B cell (primary cell): ENCODE results near the gene PARD3. TPM values are rescaled to one million over a fixed set of nuclear protein-coding genes. Genes with fewer than 3 reads are reported as not detected.
"Not testable (repeated sequence)": the region's sequence is repeated elsewhere in the genome, so short reads cannot be mapped to it uniquely, and the experiment has no call there.

ENCODE experiments used
- ATAC-seq: fragments of 200-7000 bp; cut with Tn5 transposase; one replicate; pipeline ENCODE4 v1.10.0; 2021; ENCODE audit warnings: low read depth, mild to moderate bottlenecking, moderate number of reproducible peaks, moderate library complexity
- CTCF ChIA-PET: fragments of 350-600 bp; sonication (Branson Sonifier 250); formaldehyde crosslinking; loops from one replicate; lab custom pipeline; 2021; ENCODE audit warnings: antibody characterized with exemption, inconsistent platforms; lab: Charles Lee
- POLR2A ChIA-PET: fragments of 350-600 bp; sonication (Branson Sonifier 250); formaldehyde crosslinking; loops from one replicate; lab custom pipeline; 2021; ENCODE audit warnings: antibody characterized with exemption; lab: Charles Lee
- DNase-seq: peaks from one replicate; pipeline ENCODE4 v3.0.0; 2013
- H2AFZ ChIP-seq: 2 replicates; pipeline ENCODE4 v1.6.1; 2012; ENCODE audit warnings: mild to moderate bottlenecking, low read depth, low read length; ENCODE audit not compliant: insufficient read depth, poor library complexity, severe bottlenecking
- H3K27ac ChIP-seq, 2 donors: 1 replicate in 1 of 2; 2 replicates in 1 of 2; pipeline ENCODE4 v1.5.1; 2012 to 2013; ENCODE audit warnings: low read length in 2 of 2, mild to moderate bottlenecking in 2 of 2, moderate library complexity in 1 of 2
- H3K27me3 ChIP-seq, 4 experiments: fragments of 200-600 bp in 1 of 4; sonication (generic) in 1 of 4; replicated peaks in 1 of 4; 1 replicate in 2 of 4; 2 replicates in 2 of 4; pipeline versions ENCODE4 v1.6.1 to v1.7.0; 2013 to 2016; ENCODE audit warnings: low read length in 3 of 4, mild to moderate bottlenecking in 2 of 4, mixed read lengths in 1 of 4, moderate library complexity in 1 of 4; ENCODE audit not compliant: insufficient read depth in 4 of 4, control insufficient read depth in 3 of 4; ENCODE audit errors: control extremely low read depth in 1 of 4
- H3K36me3 ChIP-seq, 2 experiments: replicated peaks in 1 of 2; 1 replicate in 1 of 2; 2 replicates in 1 of 2; pipeline versions ENCODE4 v1.6.1 to v1.7.1; 2013; ENCODE audit warnings: low read length in 1 of 2; ENCODE audit not compliant: insufficient read depth in 2 of 2, control insufficient read depth in 1 of 2; ENCODE audit errors: control extremely low read depth in 1 of 2, extremely low read depth in 1 of 2
- H3K4me1 ChIP-seq, 2 donors: fragments of 200-600 bp in 1 of 2; sonication (generic) in 1 of 2; 1 replicate in 1 of 2; 2 replicates in 1 of 2; pipeline versions ENCODE4 v1.5.1 to v1.6.1; 2013 to 2017; ENCODE audit warnings: low read length in 2 of 2; ENCODE audit not compliant: control insufficient read depth in 2 of 2, insufficient read depth in 2 of 2
- H3K4me2 ChIP-seq: replicated peaks from 2 replicates; pipeline ENCODE3; 2012; ENCODE audit warnings: mild to moderate bottlenecking, low read depth, low read length; ENCODE audit not compliant: poor library complexity, severe bottlenecking
- H3K4me3 ChIP-seq, 5 experiments: fragments of 200-600 bp in 1 of 5; sonication (generic) in 1 of 5; 1 replicate in 3 of 5; 2 replicates in 2 of 5; pipeline versions ENCODE4 v1.5.1 to v1.7.0; 2011 to 2016; ENCODE audit warnings: low read length in 4 of 5, mild to moderate bottlenecking in 4 of 5, low read depth in 2 of 5, control low read depth in 1 of 5, moderate library complexity in 1 of 5; ENCODE audit not compliant: insufficient read depth in 1 of 5; ENCODE audit errors: control extremely low read depth in 1 of 5, extremely low read depth in 1 of 5
- H3K79me2 ChIP-seq: fragments of 200-600 bp; sonication (generic); one replicate; pipeline ENCODE4 v1.6.0; 2016; ENCODE audit warnings: low read length; ENCODE audit not compliant: control insufficient read depth, insufficient read depth
- H3K9ac ChIP-seq: fragments of 200-600 bp; sonication (generic); 2 replicates; pipeline ENCODE4 v1.6.1; 2017; ENCODE audit warnings: mild to moderate bottlenecking, low read length, moderate library complexity
- H3K9me3 ChIP-seq, 3 donors: one replicate each; pipeline versions ENCODE4 v1.6.1 to v1.7.1; 2013; ENCODE audit warnings: low read length in 2 of 3; ENCODE audit not compliant: control insufficient read depth in 2 of 3, insufficient read depth in 1 of 3; ENCODE audit errors: control extremely low read depth in 1 of 3
- H4K20me1 ChIP-seq: 2 replicates; pipeline ENCODE4 v1.6.0; 2012; ENCODE audit warnings: mild to moderate bottlenecking, low read length; ENCODE audit not compliant: insufficient read depth, control insufficient read depth, poor library complexity, severe bottlenecking
- H3K27ac Mint-ChIP-seq: one replicate; pipeline ENCODE4 v1.8.0; 2021; ENCODE audit warnings: mixed read lengths
- H3K27me3 Mint-ChIP-seq: one replicate; pipeline ENCODE4 v1.8.0; 2021; ENCODE audit warnings: mixed read lengths
- H3K4me1 Mint-ChIP-seq: one replicate; pipeline ENCODE4 v1.8.0; 2021; ENCODE audit warnings: mixed read lengths
- H3K4me3 Mint-ChIP-seq: one replicate; pipeline ENCODE4 v1.8.0; 2021; ENCODE audit warnings: mixed read lengths
- H3K9me3 Mint-ChIP-seq: one replicate; pipeline ENCODE4 v1.8.0; 2022; ENCODE audit warnings: mixed read lengths; ENCODE audit not compliant: insufficient read depth
- CTCF ChIP-seq: fragments of 200-600 bp; IDR thresholded peaks from one replicate; pipeline ENCODE4 v1.8.0; 2022; ENCODE audit warnings: antibody characterized with exemption, mild to moderate bottlenecking
- EZH2 ChIP-seq: IDR thresholded peaks from 2 replicates; pipeline ENCODE4 v1.6.1; 2012; ENCODE audit warnings: borderline replicate concordance, low read depth, mild to moderate bottlenecking, moderate library complexity, low read length; ENCODE audit not compliant: insufficient read depth, poor library complexity, severe bottlenecking
- WGBS: methylation state at CpG from one replicate; pipeline ENCODE4 v1.1.5; 2013; ENCODE audit warnings: missing lambda C conversion rate; ENCODE audit not compliant: insufficient coverage; 5-methylcytosine and 5-hydroxymethylcytosine counted together
- intact Hi-C: fragments of 100-400 bp; cut with micrococcal nuclease; formaldehyde crosslinking; loops from one replicate; pipeline ENCODE4 v1.10.0; 2022
- polyA plus RNA-seq: library from polyadenylated mRNA; depleted of rRNA; stranded (reverse); fragments of >200 nt; gene quantifications from 2 replicates; pipeline ENCODE4 v1.2.3, GENCODE V29; 2012
- total RNA-seq, 2 donors: library from RNA; stranded (reverse); fragments of 120-200 nt in 1 of 2; gene quantifications; 1 replicate in 1 of 2; 2 replicates in 1 of 2; pipeline versions ENCODE4 v1.2.3 to v1.2.4, GENCODE V29; 2013 to 2022

The PARD3 gene
- total and polyA plus RNA-seq, 2 donors (not counting 1 experiment from before 2014, with no cell fraction given): not detected

GRCh38 chr10:34707656-34708055, 107.4 kb downstream of the PARD3 start:
- Histone ChIP-seq H3K4me1 (no peaks in the 10 kb centered on the region), H3K9me3 (no peaks in the 10 kb centered on the region), H3K27ac (no peak overlapping the region), H3K9ac (no peak overlapping the region), H4K20me1 (no peaks in the 10 kb centered on the region), H3K4me3 (no peak overlapping the region), H3K4me2 (no peak overlapping the region), H3K36me3 (no peaks in the 10 kb centered on the region), H3K79me2 (no peaks in the 10 kb centered on the region), H2AFZ (no peak overlapping the region), H3K27me3 (no peaks in the 10 kb centered on the region)
- no peaks in the 10 kb centered on the region for H3K9me3 Mint-ChIP-seq
- no peak for DNase-seq
- POLR2A ChIA-PET: no interaction called here
- intact Hi-C loops: no loop called here
- no peaks in the 10 kb centered on the region for H3K27me3 Mint-ChIP-seq
- no peaks in the 10 kb centered on the region for H3K4me1 Mint-ChIP-seq
- ATAC-seq: no peak
- CTCF ChIA-PET: interaction anchor here (1.2 kb wide), 1 partner anchor 10 kb away, joined by 3 read pairs; no protein-coding TSS in a partner anchor
- no peak for TF ChIP-seq CTCF
- TF ChIP-seq EZH2: no peak
- WGBS: 85% methylated on average over 1 of the region's 1 CpG
- no peak overlapping the region for H3K4me3 Mint-ChIP-seq
- no peak overlapping the region for H3K27ac Mint-ChIP-seq

GRCh38 chr10:34706992-34707391, 108.1 kb downstream of the PARD3 start:
- CTCF ChIA-PET: interaction anchor here (1.2 kb wide), 1 partner anchor 9 kb away, joined by 3 read pairs; no protein-coding TSS in a partner anchor
- ATAC-seq, H3K9ac ChIP-seq, H3K9me3 ChIP-seq, H4K20me1 ChIP-seq, H3K4me3 ChIP-seq, H3K4me3 Mint-ChIP-seq, H3K4me1 Mint-ChIP-seq, H3K36me3 ChIP-seq, DNase-seq, H3K4me2 ChIP-seq, H3K9me3 Mint-ChIP-seq, intact Hi-C loops, H3K27ac ChIP-seq, POLR2A ChIA-PET, H3K27me3 Mint-ChIP-seq, H3K4me1 ChIP-seq, H3K79me2 ChIP-seq, H2AFZ ChIP-seq, H3K27me3 ChIP-seq, H3K27ac Mint-ChIP-seq: not testable (repeated sequence)
- WGBS: no CpG with 5 or more reads among the region's 4 CpGs
